H1 (cell line): ENCODE data around the gene NXPH4. TPM values are rescaled to one million over a fixed set of nuclear protein-coding genes. Genes with fewer than 3 reads are reported as not detected.

Source experiments
- ASH2L ChIP-seq: fragments of 200-600, 300-600 bp; sonication (generic); IDR thresholded peaks from one replicate; pipeline ENCODE4 v1.7.1; 2017; ENCODE audit warnings: low read length
- EGR1 ChIP-seq: IDR thresholded peaks from 2 replicates; pipeline ENCODE4 v1.6.1; 2011; ENCODE audit warnings: low read depth, low read length, borderline replicate concordance
- MAFK ChIP-seq: IDR thresholded peaks from 2 replicates; pipeline ENCODE4 v1.6.1; 2012; ENCODE audit warnings: low read depth, mild to moderate bottlenecking, improper control_type of control experiment, low read length
- POLR2A ChIP-seq, 2 experiments: IDR thresholded peaks; 1 replicate in 1 of 2; 2 replicates in 1 of 2; pipeline ENCODE4 v1.6.1; 2011; ENCODE audit warnings: low read depth in 2 of 2, low read length in 2 of 2, mild to moderate bottlenecking in 2 of 2; ENCODE audit errors: control extremely low read depth in 1 of 2
- SP1 ChIP-seq: IDR thresholded peaks from 2 replicates; pipeline ENCODE4 v1.6.1; 2011; ENCODE audit warnings: low read depth, low read length
- YY1 ChIP-seq: IDR thresholded peaks from 2 replicates; pipeline ENCODE4 v1.6.1; 2011; ENCODE audit warnings: low read depth, mild to moderate bottlenecking, low read length
- ZNF274 ChIP-seq: IDR thresholded peaks from 2 replicates; pipeline ENCODE4 v1.7.0; 2012; ENCODE audit warnings: low read length, borderline replicate concordance; ENCODE audit errors: extremely low read depth
- polyA plus RNA-seq, 7 experiments: library from polyadenylated mRNA; depleted of rRNA in 3 of 7; stranded (reverse) in 5 of 7; unstranded in 2 of 7; fragments of >200 nt in 5 of 7; fragments of 200-250 nt in 2 of 7; gene quantifications; 1 replicate in 5 of 7; 2 replicates in 1 of 7; 4 replicates in 1 of 7; pipeline versions ENCODE4 v1.2.1 to v1.2.3, GENCODE V29; 2011 to 2013; ENCODE audit warnings: missing spikeins in 2 of 7, mixed read lengths in 2 of 7
- total RNA-seq: library from RNA; stranded (reverse); fragmentation: NEBNext Ultra II Directional; extraction: Animal tissue kit (Norgen Biotek cat#: 25700); gene quantifications from 2 replicates; pipeline ENCODE4 v1.2.1, GENCODE V29; 2021

Gene NXPH4
- total and polyA plus RNA-seq, 2 of the 8 experiments (the other 6 are each of a cell fraction or from before 2014, with no cell fraction given) = 0.92 to 1.7 TPM

DNA sequence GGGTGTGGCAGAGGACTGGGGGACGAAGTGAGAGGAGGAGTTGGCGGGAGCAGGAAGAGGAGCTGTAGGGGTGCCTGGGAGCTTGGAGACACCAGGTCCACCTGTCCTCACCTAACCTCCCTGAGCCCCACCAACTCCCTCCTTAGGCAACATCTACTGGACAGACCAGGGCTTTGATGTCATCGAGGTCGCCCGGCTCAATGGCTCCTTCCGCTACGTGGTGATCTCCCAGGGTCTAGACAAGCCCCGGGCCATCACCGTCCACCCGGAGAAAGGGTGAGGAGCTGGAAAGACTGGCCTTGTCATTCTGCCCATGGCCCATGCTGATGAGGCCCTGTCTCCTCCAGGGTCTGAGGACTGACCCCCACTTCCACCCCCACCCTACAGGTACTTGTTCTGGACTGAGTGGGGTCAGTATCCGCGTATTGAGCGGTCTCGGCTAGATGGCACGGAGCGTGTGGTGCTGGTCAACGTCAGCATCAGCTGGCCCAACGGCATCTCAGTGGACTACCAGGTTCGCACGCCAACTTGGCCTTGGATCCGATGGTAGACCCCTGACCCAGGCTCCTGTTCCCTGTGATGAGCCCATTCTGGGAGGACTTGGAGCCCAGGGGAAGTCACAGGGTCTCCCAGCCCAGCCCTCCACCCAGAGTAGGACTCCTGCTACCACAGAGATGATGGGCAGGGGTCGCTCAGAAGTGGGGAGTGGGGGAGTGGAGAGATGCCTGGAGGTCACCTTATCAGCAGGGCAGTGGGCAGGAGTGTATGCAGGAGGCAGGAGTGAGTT lies 32.5 kb upstream of the NXPH4 start (continued):
- TF ChIP-seq EGR1 = no peak
- no peak for TF ChIP-seq SP1
- no peak for TF ChIP-seq YY1
- TF ChIP-seq MAFK = no peak
- no peak for TF ChIP-seq ZNF274
- no peak for TF ChIP-seq ASH2L
- no peak for TF ChIP-seq POLR2A (IDR thresholded peaks at IDR 0.05; ENCODE audit: control extremely low read depth in 1 of 2, low read depth in 2 of 2, low read length in 2 of 2)
- TF ChIP-seq, all 59 proteins: peak for 0
